H9 (cell line): ENCODE results near the gene HMGXB4. TPM values are rescaled to one million over a fixed set of nuclear protein-coding genes. Genes with fewer than 3 reads are reported as not detected.

Experiments used
- DNase-seq: peaks from one replicate; pipeline ENCODE4 v3.0.0-alpha.2; 2017
- H2AFZ ChIP-seq: one replicate; pipeline ENCODE4 v1.6.1; 2013; ENCODE audit warnings: mild to moderate bottlenecking, low read length, control low read depth, moderate library complexity
- H2AK5ac ChIP-seq: 2 replicates; pipeline ENCODE4 v1.6.1; 2013; ENCODE audit warnings: low read length, control low read depth, mixed read lengths; ENCODE audit not compliant: insufficient read length
- H2BK120ac ChIP-seq: one replicate; pipeline ENCODE4 v1.6.1; 2013; ENCODE audit warnings: low read depth, mild to moderate bottlenecking, low read length, control low read depth, inconsistent platforms; ENCODE audit not compliant: poor library complexity, severe bottlenecking
- H2BK12ac ChIP-seq: 2 replicates; pipeline ENCODE4 v1.6.1; 2013; ENCODE audit warnings: low read length, control low read depth, mixed read lengths, low read depth; ENCODE audit not compliant: insufficient read length
- H2BK15ac ChIP-seq: 2 replicates; pipeline ENCODE4 v1.6.1; 2013; ENCODE audit warnings: low read depth, low read length, control low read depth
- H2BK20ac ChIP-seq: one replicate; pipeline ENCODE4 v1.6.1; 2013; ENCODE audit warnings: low read depth, mild to moderate bottlenecking, low read length, control low read depth, inconsistent platforms; ENCODE audit not compliant: poor library complexity, severe bottlenecking
- H2BK5ac ChIP-seq: 2 replicates; pipeline ENCODE4 v1.6.1; 2013; ENCODE audit warnings: low read length, control low read depth, mixed read lengths; ENCODE audit not compliant: insufficient read length
- H3K14ac ChIP-seq: 2 replicates; pipeline ENCODE4 v1.6.1; 2013; ENCODE audit warnings: low read length, control low read depth; ENCODE audit not compliant: insufficient read depth
- H3K18ac ChIP-seq: 2 replicates; pipeline ENCODE4 v1.6.1; 2013; ENCODE audit warnings: low read depth, mild to moderate bottlenecking, mixed read lengths, low read length, control low read depth; ENCODE audit not compliant: insufficient read length
- H3K23ac ChIP-seq: 2 replicates; pipeline ENCODE4 v1.6.1; 2013; ENCODE audit warnings: low read length, control low read depth, mixed read lengths, low read depth; ENCODE audit not compliant: insufficient read length
- H3K23me2 ChIP-seq: 2 replicates; pipeline ENCODE4 v1.6.1; 2013; ENCODE audit warnings: low read depth, mild to moderate bottlenecking, mixed read lengths, low read length, control low read depth; ENCODE audit not compliant: insufficient read length, poor library complexity, severe bottlenecking
- H3K27ac ChIP-seq: 2 replicates; pipeline ENCODE4 v1.5.1; 2013; ENCODE audit warnings: low read length, control low read depth, mixed read lengths, low read depth; ENCODE audit not compliant: insufficient read length
- H3K27me3 ChIP-seq: 2 replicates; pipeline ENCODE4 v1.6.1; 2013; ENCODE audit warnings: low read length, control low read depth, inconsistent platforms; ENCODE audit not compliant: insufficient read depth
- H3K4ac ChIP-seq: 2 replicates; pipeline ENCODE4 v1.6.1; 2013; ENCODE audit warnings: low read depth, mild to moderate bottlenecking, control low read depth, inconsistent platforms, low read length, moderate library complexity
- H3K4me1 ChIP-seq: 2 replicates; pipeline ENCODE4 v1.6.1; 2013; ENCODE audit warnings: low read length, control low read depth, inconsistent platforms; ENCODE audit not compliant: insufficient read depth
- H3K4me2 ChIP-seq: 2 replicates; pipeline ENCODE4 v1.6.1; 2013; ENCODE audit warnings: low read length, control low read depth, mixed read lengths; ENCODE audit not compliant: insufficient read length, insufficient read depth
- H3K56ac ChIP-seq: 2 replicates; pipeline ENCODE4 v1.6.1; 2013; ENCODE audit warnings: low read depth, mild to moderate bottlenecking, mixed read lengths, low read length, control low read depth; ENCODE audit not compliant: insufficient read length
- H3K79me1 ChIP-seq: 2 replicates; pipeline ENCODE4 v1.6.1; 2013; ENCODE audit warnings: low read depth, mild to moderate bottlenecking, moderate library complexity, low read length, control low read depth, inconsistent platforms; ENCODE audit not compliant: insufficient read depth, poor library complexity, severe bottlenecking
- H3K79me2 ChIP-seq: 2 replicates; pipeline ENCODE4 v1.6.1; 2013; ENCODE audit warnings: low read length, control low read depth, inconsistent platforms; ENCODE audit not compliant: insufficient read depth
- H3K9ac ChIP-seq: 2 replicates; pipeline ENCODE4 v1.6.1; 2013; ENCODE audit warnings: low read length, control low read depth, mixed read lengths; ENCODE audit not compliant: insufficient read length; ENCODE audit errors: extremely low read depth
- H3K9me3 ChIP-seq: one replicate; pipeline ENCODE4 v1.6.1; 2013; ENCODE audit warnings: low read depth, low read length, inconsistent platforms; ENCODE audit not compliant: control insufficient read depth
- H3T11ph ChIP-seq: one replicate; pipeline ENCODE4 v1.6.1; 2013; ENCODE audit warnings: mild to moderate bottlenecking, low read length, control low read depth, inconsistent platforms
- H4K20me1 ChIP-seq: one replicate; pipeline ENCODE4 v1.6.1; 2013; ENCODE audit not compliant: control insufficient read depth, insufficient read length, insufficient read depth
- H4K5ac ChIP-seq: 2 replicates; pipeline ENCODE4 v1.6.1; 2013; ENCODE audit warnings: low read depth, mild to moderate bottlenecking, mixed read lengths, low read length, control low read depth; ENCODE audit not compliant: insufficient read length
- H4K8ac ChIP-seq: replicated peaks from 2 replicates; pipeline ENCODE4 v1.6.1; 2013; ENCODE audit warnings: low read length, control low read depth, mixed read lengths, low read depth; ENCODE audit not compliant: insufficient read length
- H4K91ac ChIP-seq: 2 replicates; pipeline ENCODE4 v1.6.1; 2013; ENCODE audit warnings: low read depth, mild to moderate bottlenecking, moderate library complexity, mixed read lengths, low read length, control low read depth; ENCODE audit not compliant: insufficient read length
- H3K27ac Mint-ChIP-seq, 3 experiments: 2 replicates in 2 of 3; 3 replicates in 1 of 3; pipeline ENCODE4 v1.8.0; 2020 to 2021; ENCODE audit warnings: mixed read lengths in 3 of 3, mild to moderate bottlenecking in 1 of 3, moderate library complexity in 1 of 3
- H3K27me3 Mint-ChIP-seq: 2 replicates; pipeline ENCODE4 v1.8.0; 2021; ENCODE audit warnings: low read depth, mild to moderate bottlenecking, moderate library complexity, mixed read lengths
- H3K36me3 Mint-ChIP-seq, 3 experiments: 2 replicates in 2 of 3; 3 replicates in 1 of 3; pipeline ENCODE4 v1.8.0; 2020 to 2021; ENCODE audit warnings: low read depth in 3 of 3, mixed read lengths in 3 of 3; ENCODE audit not compliant: insufficient read depth in 1 of 3
- H3K4me1 Mint-ChIP-seq, 2 experiments: 2 replicates each; pipeline ENCODE4 v1.8.0; 2020; ENCODE audit warnings: mixed read lengths in 2 of 2
- H3K4me3 Mint-ChIP-seq, 2 experiments: 2 replicates in 1 of 2; 3 replicates in 1 of 2; pipeline ENCODE4 v1.8.0; 2020 to 2021; ENCODE audit warnings: mild to moderate bottlenecking in 2 of 2, mixed read lengths in 2 of 2, moderate library complexity in 1 of 2
- H3K9me3 Mint-ChIP-seq, 2 experiments: 2 replicates in 1 of 2; 3 replicates in 1 of 2; pipeline ENCODE4 v1.8.0; 2020; ENCODE audit warnings: mild to moderate bottlenecking in 2 of 2, mixed read lengths in 2 of 2, moderate library complexity in 1 of 2
- WGBS: extraction: QIAGEN DNeasy Blood & Tissue Kit; methylation state at CpG from one replicate; pipeline ENCODE4 v1.1.7; 2013; ENCODE audit warnings: missing lambda C conversion rate, low lambda C conversion rate, mixed read lengths; ENCODE audit not compliant: insufficient read length; ENCODE audit errors: extremely low coverage; 5-methylcytosine and 5-hydroxymethylcytosine counted together
- total RNA-seq: library from RNA; stranded (reverse); gene quantifications from 2 replicates; pipeline ENCODE4 v1.2.1, GENCODE V29; 2021
- TF ChIP-seq, protein P1 (sequence below): fragments of 200-600 bp; sonication (generic); conservative IDR thresholded peaks from 3 replicates; pipeline ENCODE4 v1.8.0; 2021; ENCODE audit warnings: antibody characterized with exemption, mild to moderate bottlenecking

HMGXB4 gene
- total RNA-seq, 1 experiment from 2014 or later, result 33.5 TPM

DNA sequence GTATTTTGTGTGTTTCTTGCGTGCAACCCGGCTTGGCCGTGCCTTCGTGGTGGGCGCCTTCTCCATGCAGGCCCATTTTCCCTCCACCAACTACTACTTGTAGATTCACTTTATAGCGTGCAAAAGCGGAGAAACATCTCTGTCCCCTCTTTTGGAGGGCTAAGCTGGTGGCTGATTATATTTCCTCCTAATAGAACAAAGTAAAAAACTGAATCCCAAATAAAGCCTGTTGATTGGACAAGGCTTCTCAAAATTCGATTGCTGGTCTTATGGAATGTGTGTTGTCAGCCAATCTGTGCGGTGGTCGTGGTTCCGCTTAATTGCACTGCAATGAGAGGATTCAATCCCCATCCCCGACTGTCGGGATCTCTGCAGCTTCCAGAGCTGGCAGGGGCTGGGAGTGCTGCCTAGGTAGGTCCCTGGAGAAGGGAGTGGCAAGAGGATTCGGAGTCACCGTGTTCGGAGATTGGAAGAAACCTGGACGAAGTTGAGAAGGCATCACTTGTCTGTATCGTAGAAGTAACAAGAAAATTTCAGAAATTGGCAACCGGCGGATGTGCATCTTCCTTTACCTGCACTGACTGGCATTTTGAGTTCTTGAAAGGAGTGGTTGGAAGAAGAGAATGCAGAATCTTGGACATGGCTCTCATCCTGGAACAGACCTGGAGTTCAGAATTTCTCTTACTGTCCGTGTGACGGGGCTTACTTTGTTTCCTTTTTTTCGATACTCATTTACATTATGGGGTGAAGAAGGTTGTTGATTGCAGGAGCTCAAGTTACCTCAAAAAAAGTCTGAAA, 1.1 kb downstream of the HMGXB4 start:
- Histone ChIP-seq H2BK20ac (no peak overlapping the region), H2BK12ac (peak overlapping the region; percentile 76), H3K56ac (no peak overlapping the region), H4K91ac (no peak overlapping the region), H2AFZ (no peak overlapping the region), H3K27ac (no peak overlapping the region), H3K14ac (peak overlapping the region; percentile 94), H3K23me2 (peaks cover 11% of the 10 kb centered on the region), H2AK5ac (no peak overlapping the region), H2BK5ac (no peak overlapping the region), H3K4ac (no peak overlapping the region; the same call in 1 of the 2 replicates), H3K4me1 (no peaks in the 10 kb centered on the region), H3K9me3 (no peaks in the 10 kb centered on the region), H3K27me3 (no peaks in the 10 kb centered on the region), H3K79me2 (peaks cover 6% of the 10 kb centered on the region; the same call in 1 of the 2 replicates), H3K4me2 (peak overlapping the region; percentile 100), H3K23ac (no peak overlapping the region), H4K20me1 (no peaks in the 10 kb centered on the region), H4K5ac (no peak overlapping the region), H3K79me1 (no peaks in the 10 kb centered on the region), H3K9ac (peak overlapping the region; percentile 86), H2BK15ac (no peak overlapping the region), H2BK120ac (peak overlapping the region; percentile 95), H3T11ph (peak overlapping the region; percentile 10), H4K8ac (no peak overlapping the region), H3K18ac (peak overlapping the region; percentile 79)
- peak; percentile 46 for DNase-seq
- WGBS, result no CpG with 5 or more reads among the region's 23 CpGs
- peaks cover 7% of the 10 kb centered on the region for H3K27me3 Mint-ChIP-seq
- peaks cover 24 to 25% of the 10 kb centered on the region in 2 experiments for H3K4me1 Mint-ChIP-seq
- peaks cover 8 to 35% (median 32%) of the 10 kb centered on the region in 3 experiments; a peak in 6 of 7 replicates for H3K36me3 Mint-ChIP-seq
- TF ChIP-seq, protein P1, sequence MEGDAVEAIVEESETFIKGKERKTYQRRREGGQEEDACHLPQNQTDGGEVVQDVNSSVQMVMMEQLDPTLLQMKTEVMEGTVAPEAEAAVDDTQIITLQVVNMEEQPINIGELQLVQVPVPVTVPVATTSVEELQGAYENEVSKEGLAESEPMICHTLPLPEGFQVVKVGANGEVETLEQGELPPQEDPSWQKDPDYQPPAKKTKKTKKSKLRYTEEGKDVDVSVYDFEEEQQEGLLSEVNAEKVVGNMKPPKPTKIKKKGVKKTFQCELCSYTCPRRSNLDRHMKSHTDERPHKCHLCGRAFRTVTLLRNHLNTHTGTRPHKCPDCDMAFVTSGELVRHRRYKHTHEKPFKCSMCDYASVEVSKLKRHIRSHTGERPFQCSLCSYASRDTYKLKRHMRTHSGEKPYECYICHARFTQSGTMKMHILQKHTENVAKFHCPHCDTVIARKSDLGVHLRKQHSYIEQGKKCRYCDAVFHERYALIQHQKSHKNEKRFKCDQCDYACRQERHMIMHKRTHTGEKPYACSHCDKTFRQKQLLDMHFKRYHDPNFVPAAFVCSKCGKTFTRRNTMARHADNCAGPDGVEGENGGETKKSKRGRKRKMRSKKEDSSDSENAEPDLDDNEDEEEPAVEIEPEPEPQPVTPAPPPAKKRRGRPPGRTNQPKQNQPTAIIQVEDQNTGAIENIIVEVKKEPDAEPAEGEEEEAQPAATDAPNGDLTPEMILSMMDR, result no peak
- H3K27ac Mint-ChIP-seq, result peak overlapping the region; percentile 55 to 99 (median 95)
- H3K4me3 Mint-ChIP-seq, result peak overlapping the region; percentile 91 to 97
- no peaks in the 10 kb centered on the region for H3K9me3 Mint-ChIP-seq
